Trophoblast cell (in vitro differentiated cells and primary cell): Measurements from ENCODE around the gene IL16.

Source experiments
- DNase-seq, 2 donors: peaks; one replicate each; pipeline ENCODE4 v3.0.0-alpha.2; 2016
- H2AFZ ChIP-seq: 2 replicates; pipeline ENCODE4 v1.6.1; 2013; ENCODE audit warnings: low read length, moderate library complexity, mild to moderate bottlenecking; ENCODE audit not compliant: insufficient read depth, poor library complexity
- H2AK5ac ChIP-seq: 2 replicates; pipeline ENCODE4 v1.6.1; 2013; ENCODE audit warnings: mild to moderate bottlenecking, low read length
- H2BK120ac ChIP-seq: 2 replicates; pipeline ENCODE4 v1.6.1; 2013; ENCODE audit warnings: low read length, mild to moderate bottlenecking, moderate library complexity; ENCODE audit not compliant: insufficient read depth, poor library complexity
- H2BK12ac ChIP-seq: 2 replicates; pipeline ENCODE4 v1.6.1; 2013; ENCODE audit warnings: mild to moderate bottlenecking, low read length, moderate library complexity
- H2BK5ac ChIP-seq: 2 replicates; pipeline ENCODE4 v1.6.1; 2013; ENCODE audit warnings: low read length, low read depth, moderate library complexity, mild to moderate bottlenecking; ENCODE audit not compliant: poor library complexity
- H3K14ac ChIP-seq: 2 replicates; pipeline ENCODE4 v1.6.1; 2013; ENCODE audit warnings: mild to moderate bottlenecking, low read length
- H3K18ac ChIP-seq: 2 replicates; pipeline ENCODE4 v1.6.1; 2013; ENCODE audit warnings: mild to moderate bottlenecking, low read length
- H3K23ac ChIP-seq: 2 replicates; pipeline ENCODE4 v1.6.1; 2013; ENCODE audit warnings: low read length
- H3K27ac ChIP-seq: 2 replicates; pipeline ENCODE4 v1.5.1; 2013; ENCODE audit warnings: low read depth, mild to moderate bottlenecking, inconsistent platforms, low read length, moderate library complexity
- H3K27me3 ChIP-seq: 2 replicates; pipeline ENCODE4 v1.6.1; 2013; ENCODE audit warnings: inconsistent platforms, mild to moderate bottlenecking, low read length, moderate library complexity; ENCODE audit not compliant: insufficient read depth
- H3K36me3 ChIP-seq, 2 experiments: 1 replicate in 1 of 2; 2 replicates in 1 of 2; pipeline ENCODE4 v1.6.1; 2013; ENCODE audit warnings: low read length in 2 of 2, mild to moderate bottlenecking in 2 of 2, moderate library complexity in 1 of 2; ENCODE audit not compliant: insufficient read depth in 2 of 2, control insufficient read depth in 1 of 2
- H3K4ac ChIP-seq: 2 replicates; pipeline ENCODE4 v1.6.1; 2013; ENCODE audit warnings: low read depth, mild to moderate bottlenecking, low read length, moderate library complexity
- H3K4me1 ChIP-seq, 2 experiments: 1 replicate in 1 of 2; 2 replicates in 1 of 2; pipeline ENCODE4 v1.6.1; 2013; ENCODE audit warnings: low read length in 2 of 2, mild to moderate bottlenecking in 2 of 2, moderate library complexity in 1 of 2; ENCODE audit not compliant: insufficient read depth in 2 of 2, control insufficient read depth in 1 of 2
- H3K4me2 ChIP-seq: 2 replicates; pipeline ENCODE4 v1.6.1; 2013; ENCODE audit warnings: inconsistent platforms, mild to moderate bottlenecking, low read length, moderate library complexity
- H3K4me3 ChIP-seq: 2 replicates; pipeline ENCODE4 v1.5.1; 2013; ENCODE audit warnings: mild to moderate bottlenecking, low read depth, low read length, inconsistent platforms
- H3K79me1 ChIP-seq: one replicate; pipeline ENCODE4 v1.6.1; 2013; ENCODE audit warnings: low read length
- H3K79me2 ChIP-seq: 2 replicates; pipeline ENCODE4 v1.6.1; 2013; ENCODE audit warnings: low read length, mild to moderate bottlenecking; ENCODE audit not compliant: control insufficient read depth, insufficient read depth, poor library complexity
- H3K9ac ChIP-seq: 2 replicates; pipeline ENCODE4 v1.6.1; 2013; ENCODE audit warnings: mild to moderate bottlenecking, low read length
- H3K9me3 ChIP-seq: 2 replicates; pipeline ENCODE4 v1.6.1; 2013; ENCODE audit warnings: low read depth, mild to moderate bottlenecking, control low read depth, inconsistent platforms, low read length; ENCODE audit not compliant: insufficient read depth
- H4K12ac ChIP-seq: 2 replicates; pipeline ENCODE4 v1.6.1; 2013; ENCODE audit warnings: low read depth, mild to moderate bottlenecking, low read length, moderate library complexity
- H4K8ac ChIP-seq: 2 replicates; pipeline ENCODE4 v1.6.1; 2013; ENCODE audit warnings: low read depth, mild to moderate bottlenecking, low read length, moderate library complexity
- H4K91ac ChIP-seq: one replicate; pipeline ENCODE4 v1.6.1; 2013; ENCODE audit warnings: low read depth, mild to moderate bottlenecking, low read length, moderate library complexity
- WGBS: extraction: QIAGEN DNeasy Blood & Tissue Kit; methylation state at CpG from one replicate; pipeline ENCODE4 v1.1.7; 2013; ENCODE audit warnings: missing lambda C conversion rate; ENCODE audit not compliant: insufficient read length, insufficient coverage; ENCODE audit errors: extremely low coverage; 5-methylcytosine and 5-hydroxymethylcytosine counted together

Gene IL16

DNA sequence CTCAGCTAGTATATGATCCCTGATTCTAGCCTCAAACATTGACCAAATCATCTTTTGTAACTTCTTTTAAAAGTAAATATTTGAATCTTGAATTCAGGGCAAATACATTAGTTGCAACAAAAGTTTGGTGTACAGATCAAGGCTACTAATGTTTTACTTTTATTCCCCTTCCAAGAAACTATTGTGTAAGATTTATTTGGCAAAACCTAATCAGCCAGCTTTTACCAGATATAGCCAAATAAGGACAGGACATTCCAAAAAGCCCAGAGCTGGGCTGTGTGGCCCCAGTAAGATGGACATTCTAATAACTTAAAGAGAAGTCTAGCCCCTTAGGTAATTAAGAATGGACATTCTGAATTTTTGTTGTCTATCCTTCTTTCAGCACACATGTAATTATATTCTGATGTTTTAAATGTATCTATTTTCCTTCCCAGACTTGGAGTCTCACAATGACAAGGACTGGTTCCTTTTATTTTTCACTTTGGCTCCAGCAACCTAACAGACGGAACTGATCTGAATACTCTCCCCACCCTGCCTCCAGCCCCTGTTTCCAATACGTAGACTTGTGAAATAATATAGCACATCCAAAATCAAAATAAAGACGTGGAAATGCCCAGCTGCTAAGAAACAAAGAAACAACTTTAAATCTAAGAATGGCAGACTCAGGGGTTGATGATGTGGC lies 79.2 kb downstream of the IL16 start:
- no peaks in the 10 kb centered on the region for H3K27me3 ChIP-seq
- no peak overlapping the region for H3K27ac ChIP-seq
- H2AK5ac ChIP-seq, result no peak overlapping the region
- H3K4me2 ChIP-seq, result no peak overlapping the region
- H4K12ac ChIP-seq, result no peak overlapping the region
- no peak overlapping the region for H4K91ac ChIP-seq
- no peaks in the 10 kb centered on the region for H3K4me1 ChIP-seq
- peaks cover 4% of the 10 kb centered on the region for H3K9me3 ChIP-seq
- H3K18ac ChIP-seq, result no peak overlapping the region
- no peak overlapping the region for H2AFZ ChIP-seq
- H2BK120ac ChIP-seq, result no peak overlapping the region
- H2BK5ac ChIP-seq, result no peak overlapping the region
- no peak for DNase-seq
- no peak overlapping the region for H3K23ac ChIP-seq
- no peak overlapping the region for H2BK12ac ChIP-seq
- no peak overlapping the region for H3K4ac ChIP-seq
- no peak overlapping the region for H3K14ac ChIP-seq
- H3K79me2 ChIP-seq, result no peaks in the 10 kb centered on the region
- no peak overlapping the region for H3K4me3 ChIP-seq
- no CpG with 5 or more reads among the region's 3 CpGs for WGBS
- no peaks in the 10 kb centered on the region for H3K36me3 ChIP-seq
- H3K79me1 ChIP-seq, result no peaks in the 10 kb centered on the region
- no peak overlapping the region for H4K8ac ChIP-seq
- no peak overlapping the region for H3K9ac ChIP-seq

DNA sequence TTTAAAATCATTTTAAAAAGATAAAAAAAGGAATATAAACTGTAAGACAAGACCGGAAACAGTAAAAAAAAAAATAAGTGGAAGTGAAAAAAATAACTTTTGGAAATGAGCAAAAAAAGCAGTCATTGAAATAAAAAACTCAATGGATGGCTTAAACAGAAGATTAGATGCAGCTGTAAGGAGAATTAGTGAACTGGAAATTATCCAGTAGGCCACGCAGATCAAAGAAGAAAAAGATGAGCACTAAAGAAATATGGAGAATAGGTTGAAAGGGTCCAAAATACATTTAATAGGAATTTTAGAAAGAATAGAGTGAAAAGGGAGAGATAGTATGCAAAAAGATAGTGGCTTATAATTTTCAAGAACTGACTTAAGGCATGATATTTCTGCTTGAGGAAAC lies 80.3 kb downstream of the IL16 start:
- no peak overlapping the region for H4K91ac ChIP-seq
- peaks cover 0 to 6% of the 10 kb centered on the region in 2 experiments for H3K4me1 ChIP-seq

DNA sequence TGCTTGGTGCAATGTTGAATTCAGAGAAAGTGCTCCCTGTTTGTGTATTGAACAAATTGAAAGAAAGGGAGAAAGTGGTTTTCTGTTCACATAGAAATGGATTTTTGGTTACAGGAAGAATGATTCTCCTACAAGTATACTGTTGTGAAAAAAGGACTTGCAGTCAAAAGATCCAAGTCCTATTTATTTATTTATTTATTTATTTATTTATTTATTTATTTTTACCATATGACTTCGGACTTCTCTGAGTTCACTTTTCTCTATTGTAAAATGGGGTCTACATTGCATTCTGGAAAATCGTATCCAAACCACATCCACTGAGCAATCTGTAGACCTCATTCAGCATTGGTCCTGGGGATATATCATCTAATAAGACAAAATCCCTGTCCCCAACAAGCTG lies 81.2 kb downstream of the IL16 start:
- Histone ChIP-seq H4K12ac (no peak overlapping the region), H3K14ac (no peak overlapping the region), H3K27me3 (no peaks in the 10 kb centered on the region), H3K4me3 (no peak overlapping the region), H2BK5ac (no peak overlapping the region), H3K27ac (no peak overlapping the region), H3K36me3 (no peaks in the 10 kb centered on the region), H4K8ac (no peak overlapping the region), H3K4me1 (peaks cover 4 to 14% of the 10 kb centered on the region in 2 experiments), H3K9me3 (peaks cover 4% of the 10 kb centered on the region), H3K9ac (no peak overlapping the region), H3K79me2 (no peaks in the 10 kb centered on the region), H3K4ac (no peak overlapping the region), H3K18ac (no peak overlapping the region), H2BK120ac (no peak overlapping the region), H3K4me2 (no peak overlapping the region), H2AK5ac (no peak overlapping the region), H3K79me1 (no peaks in the 10 kb centered on the region), H4K91ac (no peak overlapping the region), H2AFZ (no peak overlapping the region), H3K23ac (no peak overlapping the region), H2BK12ac (no peak overlapping the region)
- no peak for DNase-seq
- WGBS, result no CpG with 5 or more reads among the region's 2 CpGs

More for the DNA sequence above, 80.3 kb downstream of the IL16 start:
- no peak for DNase-seq
- no CpG with 5 or more reads among the region's 2 CpGs for WGBS
- H2AFZ ChIP-seq, result no peak overlapping the region
- no peak overlapping the region for H3K9ac ChIP-seq
- H2AK5ac ChIP-seq, result no peak overlapping the region
- H3K79me1 ChIP-seq, result no peaks in the 10 kb centered on the region
- H3K27ac ChIP-seq, result no peak overlapping the region
- H2BK12ac ChIP-seq, result no peak overlapping the region
- no peak overlapping the region for H3K4me2 ChIP-seq
- H2BK120ac ChIP-seq, result no peak overlapping the region
- H3K79me2 ChIP-seq, result no peaks in the 10 kb centered on the region
- no peak overlapping the region for H3K4ac ChIP-seq
- no peak overlapping the region for H3K14ac ChIP-seq
- H4K12ac ChIP-seq, result no peak overlapping the region
- H3K23ac ChIP-seq, result no peak overlapping the region
- H4K8ac ChIP-seq, result no peak overlapping the region
- H3K27me3 ChIP-seq, result no peaks in the 10 kb centered on the region
- H3K9me3 ChIP-seq, result peaks cover 4% of the 10 kb centered on the region
- no peak overlapping the region for H3K18ac ChIP-seq
- no peaks in the 10 kb centered on the region for H3K36me3 ChIP-seq
- H2BK5ac ChIP-seq, result no peak overlapping the region
- H3K4me3 ChIP-seq, result no peak overlapping the region

DNA sequence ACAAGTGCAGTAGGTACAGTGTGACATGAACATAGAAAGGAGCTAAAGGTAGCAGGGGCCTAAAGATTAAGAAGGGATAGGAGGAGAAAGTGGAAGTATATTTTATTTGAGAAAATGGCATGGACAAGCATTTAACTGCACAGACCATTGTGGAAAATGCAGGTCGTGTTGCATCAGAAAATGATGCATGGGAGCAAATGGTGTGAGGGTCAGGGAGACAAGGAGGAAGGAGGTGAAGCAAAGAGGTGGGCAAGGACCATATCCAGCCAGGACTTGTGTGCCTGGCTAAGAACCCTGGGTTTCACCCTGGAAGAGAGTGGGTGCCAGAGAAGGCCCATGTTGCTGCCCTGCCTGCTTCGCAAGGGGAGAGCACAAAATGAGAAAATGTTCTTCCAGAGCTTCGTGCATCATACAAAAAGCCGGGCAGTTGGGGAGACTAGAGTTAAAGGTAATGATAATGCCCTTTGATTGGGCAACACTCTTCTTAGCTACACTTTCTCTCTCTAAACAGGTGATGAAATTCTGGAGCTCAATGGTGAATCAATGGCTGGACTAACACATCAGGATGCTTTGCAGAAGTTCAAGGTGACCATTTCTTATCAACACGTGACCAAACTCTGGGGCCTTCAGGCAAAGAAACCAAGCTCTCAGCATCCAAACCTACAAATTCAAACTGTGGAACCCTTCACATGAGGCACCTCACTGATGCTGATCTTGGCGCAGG lies 81.8 kb downstream of the IL16 start:
- no peak overlapping the region for H4K8ac ChIP-seq
- WGBS, result no CpG with 5 or more reads among the region's 6 CpGs
- H3K4ac ChIP-seq, result no peak overlapping the region

More for the DNA sequence above, 81.8 kb downstream of the IL16 start:
- Histone ChIP-seq H3K4me3 (no peak overlapping the region), H3K79me2 (no peaks in the 10 kb centered on the region), H4K91ac (no peak overlapping the region), H3K4me1 (peaks cover 4 to 16% of the 10 kb centered on the region in 2 experiments), H2AFZ (no peak overlapping the region), H3K27ac (no peak overlapping the region), H3K23ac (no peak overlapping the region), H3K4me2 (no peak overlapping the region), H2BK12ac (no peak overlapping the region), H3K79me1 (no peaks in the 10 kb centered on the region), H3K36me3 (no peaks in the 10 kb centered on the region), H3K18ac (no peak overlapping the region), H3K9ac (no peak overlapping the region), H3K27me3 (no peaks in the 10 kb centered on the region), H4K12ac (no peak overlapping the region), H2BK120ac (no peak overlapping the region), H3K9me3 (peaks cover 4% of the 10 kb centered on the region), H3K14ac (no peak overlapping the region), H2AK5ac (no peak overlapping the region), H2BK5ac (no peak overlapping the region)
- no peak for DNase-seq
